GM23338 (cell line): ENCODE data around the gene MND1. TPM values are rescaled to one million over a fixed set of nuclear protein-coding genes. Genes with fewer than 3 reads are reported as not detected.
A peak's percentile ranks its signal among the peaks of the same experiment; 100 is the strongest.

Experiments used
- ATAC-seq: fragments of 200-7000 bp; cut with Tn5 transposase; 3 replicates; pipeline ENCODE4 v1.9.1; 2020
- DNase-seq: peaks from one replicate; pipeline ENCODE4 v3.0.0-alpha.2; 2015; ENCODE audit warnings: low spot score
- H2AFZ ChIP-seq: fragments of 200-600 bp; sonication (generic); 2 replicates; pipeline ENCODE4 v1.8.0; 2016; ENCODE audit warnings: antibody characterized with exemption, mild to moderate bottlenecking, moderate library complexity
- H3F3A ChIP-seq: fragments of 200-600 bp; sonication (generic); replicated peaks from 2 replicates; pipeline ENCODE4 v1.8.0; 2017; ENCODE audit warnings: antibody characterized with exemption, mixed run types, low read depth
- H3K27ac ChIP-seq: fragments of 200-600 bp; sonication (generic); 2 replicates; pipeline ENCODE4 v1.6.1; 2016; ENCODE audit warnings: low read depth
- H3K27me3 ChIP-seq: fragments of 200-600 bp; sonication (generic); 2 replicates; pipeline ENCODE4 v1.8.0; 2016; ENCODE audit warnings: mild to moderate bottlenecking, mixed run types, moderate library complexity; ENCODE audit not compliant: insufficient read depth
- H3K36me3 ChIP-seq: fragments of 200-600 bp; sonication (generic); 2 replicates; pipeline ENCODE4 v1.8.0; 2016; ENCODE audit warnings: mild to moderate bottlenecking; ENCODE audit not compliant: insufficient read depth
- H3K4me1 ChIP-seq: fragments of 200-600 bp; sonication (generic); 2 replicates; pipeline ENCODE4 v1.8.0; 2016; ENCODE audit warnings: mild to moderate bottlenecking, moderate library complexity; ENCODE audit not compliant: insufficient read depth
- H3K4me2 ChIP-seq: fragments of 200-600 bp; sonication (generic); 2 replicates; pipeline ENCODE4 v1.7.1; 2017; ENCODE audit warnings: mixed run types
- H3K4me3 ChIP-seq: fragments of 200-600 bp; sonication (generic); 2 replicates; pipeline ENCODE4 v1.6.1; 2016; ENCODE audit warnings: mixed run types
- H3K79me2 ChIP-seq: fragments of 200-600 bp; sonication (generic); replicated peaks from 2 replicates; pipeline ENCODE4 v1.8.0; 2017; ENCODE audit warnings: mild to moderate bottlenecking; ENCODE audit not compliant: insufficient read depth
- H3K9me2 ChIP-seq: fragments of 200-600 bp; sonication (generic); 2 replicates; pipeline ENCODE4 v1.8.0; 2017; ENCODE audit not compliant: insufficient read depth
- H4K20me1 ChIP-seq: fragments of 200-600 bp; sonication (generic); replicated peaks from 2 replicates; pipeline ENCODE4 v1.8.0; 2017; ENCODE audit warnings: mild to moderate bottlenecking; ENCODE audit not compliant: insufficient read depth
- H3K27ac Mint-ChIP-seq: 2 replicates; pipeline ENCODE4 v1.8.0; 2020; ENCODE audit warnings: inconsistent platforms, mild to moderate bottlenecking, moderate library complexity, mixed read lengths
- H3K27me3 Mint-ChIP-seq: 3 replicates; pipeline ENCODE4 v1.8.0; 2022; ENCODE audit warnings: low read depth, mild to moderate bottlenecking, moderate library complexity, mixed read lengths, inconsistent platforms; ENCODE audit not compliant: insufficient read depth, poor library complexity
- H3K36me3 Mint-ChIP-seq: 3 replicates; pipeline ENCODE4 v1.8.0; 2021; ENCODE audit warnings: low read depth, mild to moderate bottlenecking, inconsistent platforms, moderate library complexity, mixed read lengths
- H3K4me1 Mint-ChIP-seq: 3 replicates; pipeline ENCODE4 v1.8.0; 2020; ENCODE audit warnings: mild to moderate bottlenecking, inconsistent platforms, mixed read lengths
- H3K4me3 Mint-ChIP-seq: 3 replicates; pipeline ENCODE4 v1.8.0; 2021; ENCODE audit warnings: moderate library complexity, mild to moderate bottlenecking, inconsistent platforms, mixed read lengths
- H3K9me3 Mint-ChIP-seq: 3 replicates; pipeline ENCODE4 v1.8.0; 2020; ENCODE audit warnings: moderate library complexity, mild to moderate bottlenecking, inconsistent platforms, mixed read lengths
- CREB1 ChIP-seq: fragments of 250-450 bp; sonication (Bioruptor Pico); IDR thresholded peaks from 2 replicates; pipeline ENCODE4 v1.5.0; 2020; ENCODE audit warnings: low read depth, mild to moderate bottlenecking, moderate library complexity
- CTCF ChIP-seq, 2 experiments: fragments of 200-600 bp in 1 of 2; sonication (generic) in 1 of 2; conservative IDR thresholded peaks; 2 replicates each; pipeline versions ENCODE4 v1.5.1 to v1.6.1; 2016 to 2017; ENCODE audit warnings: antibody characterized with exemption in 2 of 2, low read depth in 2 of 2, mild to moderate bottlenecking in 2 of 2, moderate library complexity in 1 of 2
- EZH2 ChIP-seq: fragments of 200-600 bp; sonication (generic); IDR thresholded peaks from one replicate; pipeline ENCODE4 v1.8.0; 2017; ENCODE audit warnings: antibody characterized with exemption, mild to moderate bottlenecking, low read depth; ENCODE audit not compliant: unreplicated experiment
- JUNB ChIP-seq: IDR thresholded peaks from one replicate; pipeline ENCODE4 v1.6.1; 2016; ENCODE audit warnings: antibody characterized with exemption; ENCODE audit not compliant: unreplicated experiment
- NANOG ChIP-seq: IDR thresholded peaks from 2 replicates; pipeline ENCODE4 v1.6.1; 2016; ENCODE audit warnings: antibody characterized with exemption, borderline replicate concordance
- ZNF114 ChIP-seq: fragments of 250-450 bp; sonication (Bioruptor Pico); IDR thresholded peaks from 2 replicates; pipeline ENCODE4 v1.5.0; 2020; ENCODE audit warnings: mild to moderate bottlenecking, moderate library complexity
- polyA plus RNA-seq: library from polyadenylated mRNA; unstranded; fragments of >200 nt; fragmentation: Nextera tagmentation; extraction: Ambion mirVana; gene quantifications from 2 replicates; pipeline ENCODE4 v1.2.1, GENCODE V29; 2016
- total RNA-seq: library from RNA; depleted of rRNA; stranded (reverse); fragments of >200 nt; shearing (Covaris generic); gene quantifications from 2 replicates; pipeline ENCODE4 v1.2.3, GENCODE V29; 2014
- TF ChIP-seq, protein P1 (sequence below): IDR thresholded peaks from one replicate; pipeline ENCODE4 v1.6.1; 2018; ENCODE audit warnings: antibody characterized with exemption; ENCODE audit not compliant: unreplicated experiment

Gene MND1
- total and polyA plus RNA-seq, 2 experiments from 2014 or later, result 22.5 to 63.5 TPM

GRCh38 chr4:153314915-153315314 is 29.6 kb upstream of the MND1 start:
- Histone ChIP-seq H4K20me1 (no peaks in the 10 kb centered on the region), H3K27me3 (no peaks in the 10 kb centered on the region), H3K27ac (peak overlapping the region; percentile 29; the same call in 1 of the 2 replicates), H3K4me3 (no peak overlapping the region), H2AFZ (no peak overlapping the region), H3K79me2 (no peaks in the 10 kb centered on the region), H3K4me1 (no peaks in the 10 kb centered on the region), H3K36me3 (no peaks in the 10 kb centered on the region), H3K4me2 (no peak overlapping the region), H3F3A (peaks cover 3% of the 10 kb centered on the region; the same call in 1 of the 2 replicates), H3K9me2 (no peaks in the 10 kb centered on the region)
- TF ChIP-seq ZNF114 (CRISPR knock-in tag) (no peak), CTCF (conservative IDR thresholded peaks at IDR 0.05; ENCODE audit: low read depth in 2 of 2) (no peak), CREB1 (CRISPR knock-in tag) (no peak), JUNB (no peak), EZH2 (no peak), NANOG (no peak)
- TF ChIP-seq, protein P1, sequence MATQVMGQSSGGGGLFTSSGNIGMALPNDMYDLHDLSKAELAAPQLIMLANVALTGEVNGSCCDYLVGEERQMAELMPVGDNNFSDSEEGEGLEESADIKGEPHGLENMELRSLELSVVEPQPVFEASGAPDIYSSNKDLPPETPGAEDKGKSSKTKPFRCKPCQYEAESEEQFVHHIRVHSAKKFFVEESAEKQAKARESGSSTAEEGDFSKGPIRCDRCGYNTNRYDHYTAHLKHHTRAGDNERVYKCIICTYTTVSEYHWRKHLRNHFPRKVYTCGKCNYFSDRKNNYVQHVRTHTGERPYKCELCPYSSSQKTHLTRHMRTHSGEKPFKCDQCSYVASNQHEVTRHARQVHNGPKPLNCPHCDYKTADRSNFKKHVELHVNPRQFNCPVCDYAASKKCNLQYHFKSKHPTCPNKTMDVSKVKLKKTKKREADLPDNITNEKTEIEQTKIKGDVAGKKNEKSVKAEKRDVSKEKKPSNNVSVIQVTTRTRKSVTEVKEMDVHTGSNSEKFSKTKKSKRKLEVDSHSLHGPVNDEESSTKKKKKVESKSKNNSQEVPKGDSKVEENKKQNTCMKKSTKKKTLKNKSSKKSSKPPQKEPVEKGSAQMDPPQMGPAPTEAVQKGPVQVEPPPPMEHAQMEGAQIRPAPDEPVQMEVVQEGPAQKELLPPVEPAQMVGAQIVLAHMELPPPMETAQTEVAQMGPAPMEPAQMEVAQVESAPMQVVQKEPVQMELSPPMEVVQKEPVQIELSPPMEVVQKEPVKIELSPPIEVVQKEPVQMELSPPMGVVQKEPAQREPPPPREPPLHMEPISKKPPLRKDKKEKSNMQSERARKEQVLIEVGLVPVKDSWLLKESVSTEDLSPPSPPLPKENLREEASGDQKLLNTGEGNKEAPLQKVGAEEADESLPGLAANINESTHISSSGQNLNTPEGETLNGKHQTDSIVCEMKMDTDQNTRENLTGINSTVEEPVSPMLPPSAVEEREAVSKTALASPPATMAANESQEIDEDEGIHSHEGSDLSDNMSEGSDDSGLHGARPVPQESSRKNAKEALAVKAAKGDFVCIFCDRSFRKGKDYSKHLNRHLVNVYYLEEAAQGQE, result no peak
- Mint-ChIP-seq H3K4me1 (no peaks in the 10 kb centered on the region), H3K4me3 (no peak overlapping the region), H3K9me3 (no peaks in the 10 kb centered on the region), H3K27ac (no peak overlapping the region), H3K27me3 (no peaks in the 10 kb centered on the region), H3K36me3 (peaks cover 29% of the 10 kb centered on the region)
- DNase-seq (no peak), ATAC-seq (no peak)

GRCh38 chr4:153318696-153319320 is 25.7 kb upstream of the MND1 start:
- peaks cover 3% of the 10 kb centered on the region; the same call in 1 of the 2 replicates for H3F3A ChIP-seq
- Mint-ChIP-seq H3K9me3 (no peaks in the 10 kb centered on the region), H3K27ac (no peak overlapping the region), H3K4me3 (no peak overlapping the region), H3K36me3 (peaks cover 20% of the 10 kb centered on the region), H3K27me3 (peaks cover 2% of the 10 kb centered on the region), H3K4me1 (no peaks in the 10 kb centered on the region)
- peak; percentile 78 for ATAC-seq
- peak; percentile 80 to 82 for TF ChIP-seq CTCF (conservative IDR thresholded peaks at IDR 0.05; ENCODE audit: low read depth in 2 of 2)
- no peak for TF ChIP-seq EZH2
- H3K4me2 ChIP-seq, result no peak overlapping the region
- H3K27ac ChIP-seq, result no peak overlapping the region
- H2AFZ ChIP-seq, result no peak overlapping the region
- no peak overlapping the region for H3K4me3 ChIP-seq
- no peaks in the 10 kb centered on the region for H3K79me2 ChIP-seq
- no peaks in the 10 kb centered on the region for H3K4me1 ChIP-seq
- H3K9me2 ChIP-seq, result no peaks in the 10 kb centered on the region
- H4K20me1 ChIP-seq, result no peaks in the 10 kb centered on the region
- H3K27me3 ChIP-seq, result no peaks in the 10 kb centered on the region
- peak; percentile 78 for DNase-seq
- 0 out of 2 replicates have a peak, but pooled peaks cover 3% of the 10 kb centered on the region for H3K36me3 ChIP-seq
